ENCODE results near the gene BRWD1. TPM values are rescaled to one million over a fixed set of nuclear protein-coding genes. Genes with fewer than 3 reads are reported as not detected.
A peak's percentile ranks its signal among the peaks of the same experiment; 100 is the strongest.

BRWD1 gene
- total and polyA plus RNA-seq, 2 of the 13 experiments (the other 11 are each of a cell fraction or from before 2014, with no cell fraction given) = 13.9 to 28.0 TPM

DNA sequence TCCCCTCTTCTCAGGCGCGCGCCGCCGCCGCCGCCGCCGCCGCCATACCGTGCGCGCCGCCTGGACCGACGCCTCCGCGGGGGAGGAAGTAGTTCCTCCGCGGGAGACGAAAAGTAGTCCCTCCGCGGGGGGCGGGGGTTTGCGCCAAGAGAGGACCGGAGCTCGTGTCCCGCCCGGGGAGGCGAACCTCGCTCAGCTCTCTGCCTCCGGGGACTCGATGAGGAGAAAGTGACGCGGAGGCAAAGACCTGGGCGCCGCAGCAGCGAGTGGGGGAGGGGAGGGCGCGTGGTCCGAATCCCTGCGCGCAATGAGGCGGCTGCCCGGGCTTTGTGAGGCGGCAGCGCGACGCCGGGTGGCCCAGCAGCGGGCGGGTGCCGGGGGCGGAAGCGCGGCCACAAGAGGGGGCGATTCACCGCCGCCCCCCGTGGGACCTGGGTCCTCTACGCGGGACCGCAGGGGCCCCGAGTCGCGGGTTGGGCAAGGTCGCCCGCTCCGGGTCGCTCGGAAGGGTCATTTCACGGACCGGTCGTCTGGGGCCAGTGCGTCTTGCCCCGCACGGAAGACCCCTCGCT is at the start of gene BRWD1 (continued):
- TF ChIP-seq, protein P1, sequence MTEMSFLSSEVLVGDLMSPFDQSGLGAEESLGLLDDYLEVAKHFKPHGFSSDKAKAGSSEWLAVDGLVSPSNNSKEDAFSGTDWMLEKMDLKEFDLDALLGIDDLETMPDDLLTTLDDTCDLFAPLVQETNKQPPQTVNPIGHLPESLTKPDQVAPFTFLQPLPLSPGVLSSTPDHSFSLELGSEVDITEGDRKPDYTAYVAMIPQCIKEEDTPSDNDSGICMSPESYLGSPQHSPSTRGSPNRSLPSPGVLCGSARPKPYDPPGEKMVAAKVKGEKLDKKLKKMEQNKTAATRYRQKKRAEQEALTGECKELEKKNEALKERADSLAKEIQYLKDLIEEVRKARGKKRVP (CRISPR knock-in tag; IDR thresholded peaks at IDR 0.05) = peak in 1 of 2 experiments; percentile 62; a peak in 2 of 4 replicates
- TF ChIP-seq, protein P2, sequence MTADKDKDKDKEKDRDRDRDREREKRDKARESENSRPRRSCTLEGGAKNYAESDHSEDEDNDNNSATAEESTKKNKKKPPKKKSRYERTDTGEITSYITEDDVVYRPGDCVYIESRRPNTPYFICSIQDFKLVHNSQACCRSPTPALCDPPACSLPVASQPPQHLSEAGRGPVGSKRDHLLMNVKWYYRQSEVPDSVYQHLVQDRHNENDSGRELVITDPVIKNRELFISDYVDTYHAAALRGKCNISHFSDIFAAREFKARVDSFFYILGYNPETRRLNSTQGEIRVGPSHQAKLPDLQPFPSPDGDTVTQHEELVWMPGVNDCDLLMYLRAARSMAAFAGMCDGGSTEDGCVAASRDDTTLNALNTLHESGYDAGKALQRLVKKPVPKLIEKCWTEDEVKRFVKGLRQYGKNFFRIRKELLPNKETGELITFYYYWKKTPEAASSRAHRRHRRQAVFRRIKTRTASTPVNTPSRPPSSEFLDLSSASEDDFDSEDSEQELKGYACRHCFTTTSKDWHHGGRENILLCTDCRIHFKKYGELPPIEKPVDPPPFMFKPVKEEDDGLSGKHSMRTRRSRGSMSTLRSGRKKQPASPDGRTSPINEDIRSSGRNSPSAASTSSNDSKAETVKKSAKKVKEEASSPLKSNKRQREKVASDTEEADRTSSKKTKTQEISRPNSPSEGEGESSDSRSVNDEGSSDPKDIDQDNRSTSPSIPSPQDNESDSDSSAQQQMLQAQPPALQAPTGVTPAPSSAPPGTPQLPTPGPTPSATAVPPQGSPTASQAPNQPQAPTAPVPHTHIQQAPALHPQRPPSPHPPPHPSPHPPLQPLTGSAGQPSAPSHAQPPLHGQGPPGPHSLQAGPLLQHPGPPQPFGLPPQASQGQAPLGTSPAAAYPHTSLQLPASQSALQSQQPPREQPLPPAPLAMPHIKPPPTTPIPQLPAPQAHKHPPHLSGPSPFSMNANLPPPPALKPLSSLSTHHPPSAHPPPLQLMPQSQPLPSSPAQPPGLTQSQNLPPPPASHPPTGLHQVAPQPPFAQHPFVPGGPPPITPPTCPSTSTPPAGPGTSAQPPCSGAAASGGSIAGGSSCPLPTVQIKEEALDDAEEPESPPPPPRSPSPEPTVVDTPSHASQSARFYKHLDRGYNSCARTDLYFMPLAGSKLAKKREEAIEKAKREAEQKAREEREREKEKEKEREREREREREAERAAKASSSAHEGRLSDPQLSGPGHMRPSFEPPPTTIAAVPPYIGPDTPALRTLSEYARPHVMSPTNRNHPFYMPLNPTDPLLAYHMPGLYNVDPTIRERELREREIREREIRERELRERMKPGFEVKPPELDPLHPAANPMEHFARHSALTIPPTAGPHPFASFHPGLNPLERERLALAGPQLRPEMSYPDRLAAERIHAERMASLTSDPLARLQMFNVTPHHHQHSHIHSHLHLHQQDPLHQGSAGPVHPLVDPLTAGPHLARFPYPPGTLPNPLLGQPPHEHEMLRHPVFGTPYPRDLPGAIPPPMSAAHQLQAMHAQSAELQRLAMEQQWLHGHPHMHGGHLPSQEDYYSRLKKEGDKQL (CRISPR knock-in tag; IDR thresholded peaks at IDR 0.05; ENCODE audit: low read depth) = no peak
- TF ChIP-seq ZSCAN29 (CRISPR knock-in tag; conservative IDR thresholded peaks at IDR 0.05) (no peak), ZNF20 (CRISPR knock-in tag; IDR thresholded peaks at IDR 0.05) (no peak; the same call in 1 of the 2 replicates), MEF2D (CRISPR knock-in tag; IDR thresholded peaks at IDR 0.05) (0 out of 2 replicates have a peak, but pooled peaks have one; percentile 12), ZNF703 (CRISPR knock-in tag; IDR thresholded peaks at IDR 0.05; ENCODE audit: borderline replicate concordance) (0 out of 2 replicates have a peak, but pooled peaks have one; percentile 79), ZNF709 (CRISPR knock-in tag; IDR thresholded peaks at IDR 0.05) (no peak; the same call in 1 of the 2 replicates), ZNF260 (CRISPR knock-in tag; IDR thresholded peaks at IDR 0.05; ENCODE audit: borderline replicate concordance, low read depth) (no peak), ZNF547 (CRISPR knock-in tag; IDR thresholded peaks at IDR 0.05) (peak; percentile 49), ZNF792 (CRISPR knock-in tag; IDR thresholded peaks at IDR 0.05) (0 out of 2 replicates have a peak, but pooled peaks have one; percentile 55), ZKSCAN8 (CRISPR knock-in tag; IDR thresholded peaks at IDR 0.05; ENCODE audit: borderline replicate concordance) (no peak), JARID2 (CRISPR knock-in tag; IDR thresholded peaks at IDR 0.05; ENCODE audit: insufficient replicate concordance) (no peak), ZNF775 (CRISPR knock-in tag; IDR thresholded peaks at IDR 0.05; ENCODE audit: borderline replicate concordance) (no peak)
- TF ChIP-seq, protein P3, sequence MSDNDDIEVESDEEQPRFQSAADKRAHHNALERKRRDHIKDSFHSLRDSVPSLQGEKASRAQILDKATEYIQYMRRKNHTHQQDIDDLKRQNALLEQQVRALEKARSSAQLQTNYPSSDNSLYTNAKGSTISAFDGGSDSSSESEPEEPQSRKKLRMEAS (IDR thresholded peaks at IDR 0.05) = peak; percentile 97
- TF ChIP-seq, protein P4, sequence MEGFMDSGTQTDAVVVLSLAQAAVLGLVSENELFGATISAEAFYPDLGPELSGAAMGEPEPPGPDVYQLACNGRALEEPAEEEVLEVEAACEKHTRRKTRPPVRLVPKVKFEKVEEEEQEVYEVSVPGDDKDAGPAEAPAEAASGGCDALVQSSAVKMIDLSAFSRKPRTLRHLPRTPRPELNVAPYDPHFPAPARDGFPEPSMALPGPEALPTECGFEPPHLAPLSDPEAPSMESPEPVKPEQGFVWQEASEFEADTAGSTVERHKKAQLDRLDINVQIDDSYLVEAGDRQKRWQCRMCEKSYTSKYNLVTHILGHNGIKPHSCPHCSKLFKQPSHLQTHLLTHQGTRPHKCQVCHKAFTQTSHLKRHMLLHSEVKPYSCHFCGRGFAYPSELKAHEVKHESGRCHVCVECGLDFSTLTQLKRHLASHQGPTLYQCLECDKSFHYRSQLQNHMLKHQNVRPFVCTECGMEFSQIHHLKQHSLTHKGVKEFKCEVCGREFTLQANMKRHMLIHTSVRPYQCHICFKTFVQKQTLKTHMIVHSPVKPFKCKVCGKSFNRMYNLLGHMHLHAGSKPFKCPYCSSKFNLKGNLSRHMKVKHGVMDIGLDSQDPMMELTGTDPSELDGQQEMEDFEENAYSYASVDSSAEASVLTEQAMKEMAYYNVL (CRISPR knock-in tag; IDR thresholded peaks at IDR 0.05; ENCODE audit: borderline replicate concordance) = peak; percentile 69; the same call in 1 of the 2 replicates
- TF ChIP-seq, protein P5, sequence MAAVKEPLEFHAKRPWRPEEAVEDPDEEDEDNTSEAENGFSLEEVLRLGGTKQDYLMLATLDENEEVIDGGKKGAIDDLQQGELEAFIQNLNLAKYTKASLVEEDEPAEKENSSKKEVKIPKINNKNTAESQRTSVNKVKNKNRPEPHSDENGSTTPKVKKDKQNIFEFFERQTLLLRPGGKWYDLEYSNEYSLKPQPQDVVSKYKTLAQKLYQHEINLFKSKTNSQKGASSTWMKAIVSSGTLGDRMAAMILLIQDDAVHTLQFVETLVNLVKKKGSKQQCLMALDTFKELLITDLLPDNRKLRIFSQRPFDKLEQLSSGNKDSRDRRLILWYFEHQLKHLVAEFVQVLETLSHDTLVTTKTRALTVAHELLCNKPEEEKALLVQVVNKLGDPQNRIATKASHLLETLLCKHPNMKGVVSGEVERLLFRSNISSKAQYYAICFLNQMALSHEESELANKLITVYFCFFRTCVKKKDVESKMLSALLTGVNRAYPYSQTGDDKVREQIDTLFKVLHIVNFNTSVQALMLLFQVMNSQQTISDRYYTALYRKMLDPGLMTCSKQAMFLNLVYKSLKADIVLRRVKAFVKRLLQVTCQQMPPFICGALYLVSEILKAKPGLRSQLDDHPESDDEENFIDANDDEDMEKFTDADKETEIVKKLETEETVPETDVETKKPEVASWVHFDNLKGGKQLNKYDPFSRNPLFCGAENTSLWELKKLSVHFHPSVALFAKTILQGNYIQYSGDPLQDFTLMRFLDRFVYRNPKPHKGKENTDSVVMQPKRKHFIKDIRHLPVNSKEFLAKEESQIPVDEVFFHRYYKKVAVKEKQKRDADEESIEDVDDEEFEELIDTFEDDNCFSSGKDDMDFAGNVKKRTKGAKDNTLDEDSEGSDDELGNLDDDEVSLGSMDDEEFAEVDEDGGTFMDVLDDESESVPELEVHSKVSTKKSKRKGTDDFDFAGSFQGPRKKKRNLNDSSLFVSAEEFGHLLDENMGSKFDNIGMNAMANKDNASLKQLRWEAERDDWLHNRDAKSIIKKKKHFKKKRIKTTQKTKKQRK (IDR thresholded peaks at IDR 0.05; ENCODE audit: low read length) = no peak
